Heart left ventricle (tissue), 16 donors: Measurements from ENCODE around the gene RAB23. TPM values are rescaled to one million over a fixed set of nuclear protein-coding genes. Genes with fewer than 3 reads are reported as not detected.

ENCODE experiments used
- ATAC-seq, 4 donors: fragments of 200-7000 bp; cut with Tn5 transposase; one replicate each; pipeline ENCODE4 v1.9.1; 2020 to 2022; ENCODE audit warnings: moderate library complexity in 4 of 4, mild to moderate bottlenecking in 3 of 4, moderate number of reproducible peaks in 1 of 4
- DNase-seq, 5 donors: peaks; one replicate each; pipeline ENCODE4 v3.0.0-alpha.2; 2020
- H3K27ac ChIP-seq, 12 donors: fragments of 200-600 bp; sonication (generic) in 4 of 12; one replicate each; pipeline versions ENCODE4 v1.5.0 to v1.8.0; 2016 to 2022; ENCODE audit warnings: mild to moderate bottlenecking in 2 of 12
- H3K27me3 ChIP-seq, 9 donors: fragments of 200-600 bp; sonication (generic) in 2 of 9; one replicate each; pipeline versions ENCODE4 v1.5.1 to v1.8.0; 2016 to 2022; ENCODE audit warnings: mild to moderate bottlenecking in 3 of 9
- H3K36me3 ChIP-seq, 9 donors: fragments of 200-600 bp; sonication (generic) in 2 of 9; one replicate each; pipeline versions ENCODE4 v1.5.0 to v1.8.0; 2018 to 2022; ENCODE audit warnings: mild to moderate bottlenecking in 2 of 9
- H3K4me1 ChIP-seq, 12 donors: fragments of 200-600 bp; sonication (generic) in 4 of 12; one replicate each; pipeline versions ENCODE4 v1.5.0 to v1.8.0; 2016 to 2022; ENCODE audit warnings: mild to moderate bottlenecking in 3 of 12
- H3K4me3 ChIP-seq, 12 donors: fragments of 200-600 bp; sonication (generic) in 4 of 12; one replicate each; pipeline versions ENCODE4 v1.5.0 to v1.8.0; 2017 to 2022; ENCODE audit warnings: mild to moderate bottlenecking in 9 of 12, moderate library complexity in 4 of 12
- H3K9me3 ChIP-seq, 12 donors: fragments of 200-600 bp; sonication (generic) in 4 of 12; one replicate each; pipeline versions ENCODE4 v1.5.0 to v1.8.0; 2016 to 2022; ENCODE audit warnings: mild to moderate bottlenecking in 1 of 12
- POLR2A ChIP-seq, 2 donors: fragments of 450-650 bp; IDR thresholded peaks; one replicate each; pipeline ENCODE4 v1.6.1; 2017; ENCODE audit warnings: antibody characterized with exemption in 2 of 2, mild to moderate bottlenecking in 2 of 2, moderate library complexity in 2 of 2
- WGBS, 4 donors: extraction: QIAGEN DNeasy Blood & Tissue Kit in 2 of 4; methylation state at CpG; one replicate each; pipeline versions ENCODE4 v1.1.5 to v1.1.7; 2013 to 2018; 5-methylcytosine and 5-hydroxymethylcytosine counted together
- intact Hi-C, 10 donors: fragments of 100-400 bp; cut with DNase I; formaldehyde crosslinking; loops; one replicate each; pipeline versions ENCODE4 v1.11.1 to v1.14.2; 2022
- polyA plus RNA-seq, 2 donors: library from polyadenylated mRNA; stranded (reverse); fragments of 200-250 nt; gene quantifications; one replicate each; pipeline ENCODE4 v1.2.3, GENCODE V29; 2013
- total RNA-seq, 9 donors: library from RNA; depleted of rRNA in 2 of 9; stranded (reverse); fragments of >200 nt in 2 of 9; fragmentation: NEBNext Ultra II Directional in 3 of 9; extraction: Animal tissue kit (Norgen Biotek cat#: 25700) in 3 of 9; gene quantifications; one replicate each; pipeline versions ENCODE4 v1.1.0 to v1.2.4, GENCODE V29; 2016 to 2023
- TF ChIP-seq, protein P1 (sequence below), 12 donors: fragments of 200-600 bp; sonication (generic) in 4 of 12; IDR thresholded peaks; one replicate each; pipeline versions ENCODE4 v1.5.0 to v1.8.0; 2018 to 2022; ENCODE audit warnings: antibody characterized with exemption in 12 of 12, mild to moderate bottlenecking in 5 of 12
- donor health status: ischemic (EF 13 %, LVEDD 7.1; RV severe dilation, severe dysfunction).
- donor health status: healthy with polysubstance abuse.
- donor health status: DM: no; HTN: yes; CAD: no.
- donor health status: DM: no; HTN: no; CAD: no.
- donor health status: ischemic (EF 25% LVEDD 6.9; RV normal size, moderate dysfunction).
- donor health status: ischemic (EF 25% LVEDD 5.7; RV mildly dilated, moderate dysfunction).
- donor health status: healthy.
- donor health status: DM: yes; HTN: yes; CAD: no.
- donor health status: ischemic (EF 35%, LVEDD 5.7; RV mildly dilated, moderate dysfunction).
- donor health status: nonischemic (EF 11% LVEDD 7.7; RV severe dilation, severe dysfunction).
- donor health status: DM: yes; HTN: yes; CAD: no.
- donor health status: PGD.
- donor health status: ischemic (EF 29% LVEDD 5.4; RV normal size, mild dysfunction).
- donor health status: nonischemic (EF 23%, LVEDD 6.1; RV moderate dilation, normal function).

The RAB23 gene
- total and polyA plus RNA-seq, 11 donors = 2.6 to 15.4 (median 9.5) TPM

- Histone ChIP-seq H3K36me3 (peaks cover 0 to 87% (median 58%) of the 10 kb centered on the region in 9 donors), H3K27ac (no peak overlapping the region), H3K9me3 (no peaks in the 10 kb centered on the region), H3K27me3 (no peaks in the 10 kb centered on the region), H3K4me3 (no peak overlapping the region), H3K4me1 (no peaks in the 10 kb centered on the region)
- 96 to 97% (median 97%) methylated on average over 5 of the region's 5 CpGs for WGBS, 4 donors
- ATAC-seq (no peak), DNase-seq (no peak)
- intact Hi-C loops = no loop called here
- TF ChIP-seq POLR2A (IDR thresholded peaks at IDR 0.05) = no peak
- TF ChIP-seq, protein P1, sequence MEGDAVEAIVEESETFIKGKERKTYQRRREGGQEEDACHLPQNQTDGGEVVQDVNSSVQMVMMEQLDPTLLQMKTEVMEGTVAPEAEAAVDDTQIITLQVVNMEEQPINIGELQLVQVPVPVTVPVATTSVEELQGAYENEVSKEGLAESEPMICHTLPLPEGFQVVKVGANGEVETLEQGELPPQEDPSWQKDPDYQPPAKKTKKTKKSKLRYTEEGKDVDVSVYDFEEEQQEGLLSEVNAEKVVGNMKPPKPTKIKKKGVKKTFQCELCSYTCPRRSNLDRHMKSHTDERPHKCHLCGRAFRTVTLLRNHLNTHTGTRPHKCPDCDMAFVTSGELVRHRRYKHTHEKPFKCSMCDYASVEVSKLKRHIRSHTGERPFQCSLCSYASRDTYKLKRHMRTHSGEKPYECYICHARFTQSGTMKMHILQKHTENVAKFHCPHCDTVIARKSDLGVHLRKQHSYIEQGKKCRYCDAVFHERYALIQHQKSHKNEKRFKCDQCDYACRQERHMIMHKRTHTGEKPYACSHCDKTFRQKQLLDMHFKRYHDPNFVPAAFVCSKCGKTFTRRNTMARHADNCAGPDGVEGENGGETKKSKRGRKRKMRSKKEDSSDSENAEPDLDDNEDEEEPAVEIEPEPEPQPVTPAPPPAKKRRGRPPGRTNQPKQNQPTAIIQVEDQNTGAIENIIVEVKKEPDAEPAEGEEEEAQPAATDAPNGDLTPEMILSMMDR (IDR thresholded peaks at IDR 0.05) = no peak
These were observed 74.7 kb downstream of the RAB23 start for GRCh38 chr6:57147401-57147800.

DNA sequence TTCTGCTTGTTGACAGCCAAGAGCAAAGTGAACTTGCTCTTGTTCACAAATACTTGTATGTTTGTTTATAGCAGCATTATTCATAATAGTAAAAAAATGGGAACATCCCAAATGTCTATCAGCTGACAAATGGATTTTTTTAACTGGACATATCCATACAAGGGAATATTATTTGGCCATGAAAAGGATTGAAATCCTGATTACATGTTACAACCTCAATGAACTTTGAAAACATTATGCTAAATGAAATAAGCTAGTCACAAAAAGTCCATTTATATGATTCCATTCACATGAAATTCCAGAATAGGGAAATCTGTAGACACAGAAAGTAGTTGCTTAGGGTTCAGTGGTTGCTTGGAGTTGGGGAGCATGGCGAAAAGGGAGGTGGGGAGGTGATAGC, 78.4 kb downstream of the RAB23 start:
- Histone ChIP-seq H3K4me1 (no peaks in the 10 kb centered on the region), H3K27me3 (no peaks in the 10 kb centered on the region), H3K4me3 (no peak overlapping the region), H3K27ac (no peak overlapping the region), H3K36me3 (peaks cover 0 to 76% (median 59%) of the 10 kb centered on the region in 9 donors), H3K9me3 (no peaks in the 10 kb centered on the region)
- 93 to 100% (median 97%) methylated on average over 1 of the region's 1 CpG for WGBS, 4 donors
- ATAC-seq = no peak
- intact Hi-C loops = no loop called here
- TF ChIP-seq, protein P1 (IDR thresholded peaks at IDR 0.05) = no peak
- no peak for TF ChIP-seq POLR2A (IDR thresholded peaks at IDR 0.05)
- DNase-seq = no peak

- ATAC-seq (no peak), DNase-seq (no peak)
- Histone ChIP-seq H3K4me3 (no peak overlapping the region), H3K4me1 (no peaks in the 10 kb centered on the region), H3K27me3 (no peaks in the 10 kb centered on the region), H3K9me3 (no peaks in the 10 kb centered on the region), H3K36me3 (peaks cover 0 to 68% (median 49%) of the 10 kb centered on the region in 9 donors), H3K27ac (no peak overlapping the region)
- intact Hi-C loops = no loop called here
- TF ChIP-seq, protein P1 (IDR thresholded peaks at IDR 0.05) = no peak
- TF ChIP-seq POLR2A (IDR thresholded peaks at IDR 0.05) = no peak
- 84 to 93% (median 88%) methylated on average over 1 of the region's 1 CpG for WGBS, 4 donors
These were observed 80.0 kb downstream of the RAB23 start for GRCh38 chr6:57142178-57142525.

DNA sequence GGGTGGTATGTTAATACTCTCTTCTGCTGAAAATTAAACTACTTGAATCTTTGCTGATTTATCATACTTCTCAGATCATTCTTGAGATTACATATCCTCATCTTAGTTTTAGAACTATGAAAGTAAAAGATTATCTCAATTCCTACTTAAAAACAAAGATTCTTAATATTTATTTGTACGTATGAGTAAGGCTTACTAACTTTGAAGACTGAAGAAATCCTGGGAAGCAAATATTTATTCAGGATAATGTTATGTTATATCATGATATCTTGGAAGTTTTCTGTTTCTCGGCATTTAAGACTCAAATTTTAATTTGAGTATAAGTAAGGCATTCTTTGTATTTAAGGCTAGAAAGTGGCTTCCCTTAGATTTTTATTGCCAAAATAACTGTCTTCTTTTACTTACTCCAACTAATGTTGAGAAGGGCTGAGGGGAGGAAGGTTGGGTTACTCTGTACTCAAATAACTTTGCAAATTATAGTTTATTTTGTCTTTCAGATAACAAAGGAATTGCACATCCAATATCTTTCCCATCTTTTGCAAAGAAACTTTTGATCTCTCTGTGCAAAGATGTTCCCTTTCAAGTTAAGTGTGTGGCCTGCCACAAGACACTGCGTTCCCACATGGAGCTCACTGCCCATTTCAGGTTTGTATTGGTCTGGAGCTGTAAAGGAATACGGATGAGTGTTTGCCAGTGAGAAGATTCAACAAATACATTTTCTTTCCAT, 80.5 kb downstream of the RAB23 start:
- no peak overlapping the region for H3K27ac ChIP-seq
- DNase-seq (no peak), ATAC-seq (no peak)
- no peaks in the 10 kb centered on the region for H3K4me1 ChIP-seq
- no peaks in the 10 kb centered on the region for H3K27me3 ChIP-seq
- H3K36me3 ChIP-seq = peaks cover 0 to 68% (median 51%) of the 10 kb centered on the region in 9 donors
- no peaks in the 10 kb centered on the region for H3K9me3 ChIP-seq
- no peak for TF ChIP-seq POLR2A (IDR thresholded peaks at IDR 0.05)
- TF ChIP-seq, protein P1 (IDR thresholded peaks at IDR 0.05) = no peak
- WGBS, 4 donors = 96 to 98% (median 97%) methylated on average over 4 of the region's 4 CpGs
- intact Hi-C loops = no loop called here
- H3K4me3 ChIP-seq = no peak overlapping the region
